ENCODE measurements around the gene BEND3. TPM values are rescaled to one million over a fixed set of nuclear protein-coding genes. Genes with fewer than 3 reads are reported as not detected.

BEND3 gene
- 30.5 and 33.7 TPM in 2 replicates for total RNA-seq (2014; rRNA removed; shearing (Covaris generic))
- 8.6 and 9.2 TPM in 2 replicates for polyA plus RNA-seq (2016; fragmentation: Nextera tagmentation; extraction: Ambion mirVana)
- long read RNA-seq, partial matches to known transcripts = 0 of 1 reads
- long read RNA-seq, other reads (novel, unspliced or antisense) = 1 of 1 reads

GRCh38 chr6:107114926-107115694, at the start of gene BEND3:
TSS of gene BEND3 (minus strand) at chr6:107115515. CDS start at chr6:107099285, 16,230 bp downstream.
- no peak for ATAC-seq
- no peaks in the 10 kb centered on the region for H3K36me3 ChIP-seq (ENCODE audit: insufficient read depth)
- H3K27ac ChIP-seq (ENCODE audit: low read depth) = peak within 1 kb of the TSS; percentile 99
- Mint-ChIP-seq H3K36me3 (ENCODE audit: low read depth) (peaks cover 34% of the 10 kb centered on the region), H3K27me3 (ENCODE audit: insufficient read depth, low read depth, poor library complexity) (peaks cover 19% of the 10 kb centered on the region), H3K4me1 (peaks cover 43% of the 10 kb centered on the region), H3K27ac (peak within 1 kb of the TSS; percentile 99), H3K9me3 (no peaks in the 10 kb centered on the region; the same call in 2 of the 3 replicates), H3K4me3 (peak within 1 kb of the TSS; percentile 75)
- H3K4me3 ChIP-seq = peak within 1 kb of the TSS; percentile 60
- peaks cover 40% of the 10 kb centered on the region for H3K79me2 ChIP-seq (replicated peaks; ENCODE audit: insufficient read depth)
- no peak within 1 kb of the TSS for H2AFZ ChIP-seq
- H3K9me2 ChIP-seq (ENCODE audit: insufficient read depth) = no peaks in the 10 kb centered on the region
- no peaks in the 10 kb centered on the region for H3K27me3 ChIP-seq (ENCODE audit: insufficient read depth)
- no peak for TF ChIP-seq CTCF (conservative IDR thresholded peaks at IDR 0.05; ENCODE audit: low read depth in 2 of 2)
- TF ChIP-seq JUNB (IDR thresholded peaks at IDR 0.05; ENCODE audit: unreplicated experiment) = no peak
- TF ChIP-seq ETS1 (IDR thresholded peaks at IDR 0.05) = no peak
- no peak for TF ChIP-seq ZNF114 (CRISPR knock-in tag; IDR thresholded peaks at IDR 0.05)
- no peak for TF ChIP-seq NANOG (IDR thresholded peaks at IDR 0.05; ENCODE audit: borderline replicate concordance)
- no peak for TF ChIP-seq EZH2phosphoT487 (IDR thresholded peaks at IDR 0.05; ENCODE audit: unreplicated experiment)
- no peak for TF ChIP-seq REST (IDR thresholded peaks at IDR 0.05; ENCODE audit: unreplicated experiment)
- TF ChIP-seq EZH2 (IDR thresholded peaks at IDR 0.05; ENCODE audit: low read depth, unreplicated experiment) = no peak
- TF ChIP-seq CREB1 (CRISPR knock-in tag; IDR thresholded peaks at IDR 0.05; ENCODE audit: low read depth) = no peak
- no peak for TF ChIP-seq ZNF462 (CRISPR knock-in tag; IDR thresholded peaks at IDR 0.05)
- no peak for TF ChIP-seq STAT1 (IDR thresholded peaks at IDR 0.05; ENCODE audit: unreplicated experiment)
- no peak for TF ChIP-seq ZNF331 (CRISPR knock-in tag; IDR thresholded peaks at IDR 0.05; ENCODE audit: low read depth)
- DNase-seq (ENCODE audit: low spot score) = peak; percentile 69
- peaks cover 25% of the 10 kb centered on the region for H3K4me1 ChIP-seq (ENCODE audit: insufficient read depth)
- peaks cover 5% of the 10 kb centered on the region; the same call in 1 of the 2 replicates for H3F3A ChIP-seq (replicated peaks; ENCODE audit: low read depth)
- peak within 1 kb of the TSS; percentile 80 for H3K4me2 ChIP-seq
- H4K20me1 ChIP-seq (replicated peaks; ENCODE audit: insufficient read depth) = no peaks in the 10 kb centered on the region

All from GM23338 (cell line).